ENCODE data around the gene YPEL4. TPM values are rescaled to one million over a fixed set of nuclear protein-coding genes. Genes with fewer than 3 reads are reported as not detected.

Gene YPEL4
- total RNA-seq, 1 experiment from 2014 or later: 0.04 TPM

- Histone ChIP-seq H3K27ac (peak overlapping the region; percentile 10; the same call in 1 of the 2 replicates), H3K27me3 (no peaks in the 10 kb centered on the region), H3K36me3 (no peaks in the 10 kb centered on the region), H3K4me1 (peaks cover 16% of the 10 kb centered on the region), H3K9me3 (replicated peaks) (no peaks in the 10 kb centered on the region), H3K4me3 (peak overlapping the region; percentile 59)
- DNase-seq: peak; percentile 71 to 80
Measured at GRCh38 chr11:57597916-57598830, 51.5 kb downstream of the YPEL4 start.

GRCh38 chr11:57597461-57597915 is 52.2 kb downstream of the YPEL4 start, which contains the start of gene SERPING1:
Gene SERPING1, plus strand, starts transcription at chr11:57597685. Its CDS starts 586 bp downstream, at chr11:57598271.
- peak within 1 kb of the TSS; percentile 59 for H3K4me3 ChIP-seq
- H3K9me3 ChIP-seq (replicated peaks): no peaks in the 10 kb centered on the region
- H3K27ac ChIP-seq: peak within 1 kb of the TSS; percentile 10; the same call in 1 of the 2 replicates
- H3K36me3 ChIP-seq: no peaks in the 10 kb centered on the region
- DNase-seq: peak; percentile 20 to 40
- H3K27me3 ChIP-seq: no peaks in the 10 kb centered on the region
- H3K4me1 ChIP-seq: peaks cover 16% of the 10 kb centered on the region

- Histone ChIP-seq H3K27ac (no peak overlapping the region), H3K9me3 (replicated peaks) (no peaks in the 10 kb centered on the region), H3K27me3 (no peaks in the 10 kb centered on the region), H3K4me1 (peaks cover 16% of the 10 kb centered on the region), H3K4me3 (no peak overlapping the region), H3K36me3 (no peaks in the 10 kb centered on the region)
- no peak for DNase-seq
Measured at GRCh38 chr11:57596266-57596885, 53.3 kb downstream of the YPEL4 start.

Other genes starting within 250 kb of the YPEL4 start
- 0.12 TPM in 1 of 2 replicates, not detected in the other for gene SLC43A3, start 222.8 kb downstream of the YPEL4 start, total RNA-seq (2014; rRNA removed; shearing (Covaris generic))
- 0.26 and 0.35 TPM in 2 replicates for gene RTN4RL2, start 189.4 kb downstream of the YPEL4 start, total RNA-seq (2014; rRNA removed; shearing (Covaris generic))
- gene SLC43A1, start 134.2 kb downstream of the YPEL4 start, total RNA-seq (2014; rRNA removed; shearing (Covaris generic)): 8.8 and 9.5 TPM in 2 replicates
- gene TIMM10, start 119.2 kb downstream of the YPEL4 start, total RNA-seq (2014; rRNA removed; shearing (Covaris generic)): 93.2 and 147 TPM in 2 replicates
- gene SMTNL1, start 112.3 kb downstream of the YPEL4 start, total RNA-seq (2014; rRNA removed; shearing (Covaris generic)): 4.5 and 5.6 TPM in 2 replicates
- 36.9 and 39.9 TPM in 2 replicates for gene UBE2L6, start 82.2 kb downstream of the YPEL4 start, total RNA-seq (2014; rRNA removed; shearing (Covaris generic))
- 12.3 and 13.8 TPM in 2 replicates for gene SERPING1, start 52.2 kb downstream of the YPEL4 start, total RNA-seq (2014; rRNA removed; shearing (Covaris generic))
- 26.5 and 27.4 TPM in 2 replicates for gene CLP1, start 7.8 kb upstream of the YPEL4 start, total RNA-seq (2014; rRNA removed; shearing (Covaris generic))
- gene ZDHHC5, start 18.2 kb upstream of the YPEL4 start, total RNA-seq (2014; rRNA removed; shearing (Covaris generic)): 45.6 and 46.6 TPM in 2 replicates
- 28.1 and 28.6 TPM in 2 replicates for gene MED19, start 62.3 kb upstream of the YPEL4 start, total RNA-seq (2014; rRNA removed; shearing (Covaris generic))
- gene TMX2, start 62.7 kb upstream of the YPEL4 start, total RNA-seq (2014; rRNA removed; shearing (Covaris generic)): 125 and 132 TPM in 2 replicates
- gene SELENOH, start 91.6 kb upstream of the YPEL4 start, total RNA-seq (2014; rRNA removed; shearing (Covaris generic)): 116 and 133 TPM in 2 replicates
- gene BTBD18, start 101.9 kb upstream of the YPEL4 start, total RNA-seq (2014; rRNA removed; shearing (Covaris generic)): 0.02 TPM in 1 of 2 replicates, not detected in the other
- gene CTNND1, start 111.9 kb upstream of the YPEL4 start, total RNA-seq (2014; rRNA removed; shearing (Covaris generic)): 94.9 and 95.9 TPM in 2 replicates